ENCODE results near the gene ACP6.

DNA sequence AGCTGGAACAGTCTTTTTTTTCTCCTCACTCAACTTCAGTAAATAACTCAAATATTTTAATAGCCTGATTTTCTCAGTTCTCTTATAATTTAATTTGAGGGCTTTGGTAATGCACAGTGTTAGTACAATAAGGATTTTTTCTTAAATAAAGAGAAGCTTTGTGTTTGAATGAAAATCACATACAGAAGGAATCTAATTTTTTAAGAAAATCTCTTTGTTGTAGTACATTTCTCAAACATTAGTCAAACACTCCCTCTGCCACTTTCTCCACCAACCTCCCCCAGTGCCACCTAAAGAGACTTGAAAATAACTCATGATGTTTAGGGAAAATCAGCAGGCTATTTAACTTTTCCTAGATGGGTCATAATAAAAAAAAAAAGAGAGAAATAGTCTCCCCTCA lies 42.3 kb upstream of the ACP6 start:
- TF ChIP-seq GATA2 (IDR thresholded peaks at IDR 0.05; ENCODE audit: low read depth, low read length) (no peak), GATA3 (IDR thresholded peaks at IDR 0.05; ENCODE audit: low read depth, low read length) (no peak)
